SK-N-SH treated with all-trans-retinoic acid at 6 μM for 48 hours (cell line): ENCODE results near the gene PHKA1.

ENCODE experiments used
- ATAC-seq: fragments of 200-7000 bp; cut with Tn5 transposase; 3 replicates; pipeline ENCODE4 v1.9.1; 2020; ENCODE audit warnings: mild to moderate bottlenecking, moderate library complexity
- ARNTL ChIP-seq: fragments of 450-650 bp; formaldehyde crosslinking; IDR thresholded peaks from 2 replicates; pipeline ENCODE4 v1.5.0; 2020; ENCODE audit warnings: low read depth, mild to moderate bottlenecking, moderate library complexity, borderline replicate concordance
- BACH2 ChIP-seq: fragments of 250-450 bp; sonication (Bioruptor Pico); IDR thresholded peaks from 2 replicates; pipeline ENCODE4 v1.9.0; 2021; ENCODE audit warnings: mild to moderate bottlenecking, borderline replicate concordance
- CSDC2 ChIP-seq: fragments of 250-450 bp; sonication (Bioruptor Pico); IDR thresholded peaks from 2 replicates; pipeline ENCODE4 v1.5.0; 2020; ENCODE audit warnings: mild to moderate bottlenecking, moderate library complexity
- GLIS3 ChIP-seq: fragments of 250-450 bp; sonication (Bioruptor Pico); IDR thresholded peaks from 2 replicates; pipeline ENCODE4 v1.5.0; 2020; ENCODE audit warnings: mild to moderate bottlenecking, moderate library complexity
- ISL1 ChIP-seq: fragments of 250-450 bp; sonication (Bioruptor Pico); IDR thresholded peaks from 2 replicates; pipeline ENCODE4 v2.1.2; 2022; ENCODE audit warnings: mild to moderate bottlenecking, moderate library complexity
- OSR1 ChIP-seq: fragments of 250-450 bp; sonication (Bioruptor Pico); IDR thresholded peaks from 2 replicates; pipeline ENCODE4 v1.8.0; 2022; ENCODE audit warnings: moderate library complexity, mild to moderate bottlenecking, inconsistent platforms
- PPARA ChIP-seq: fragments of 250-450 bp; sonication (Bioruptor Pico); IDR thresholded peaks from 2 replicates; pipeline ENCODE4 v1.5.0; 2020; ENCODE audit warnings: mild to moderate bottlenecking, borderline replicate concordance
- RARB ChIP-seq: fragments of 250-450 bp; sonication (Bioruptor Pico); IDR thresholded peaks from 2 replicates; pipeline ENCODE4 v1.8.0; 2021; ENCODE audit warnings: mild to moderate bottlenecking, moderate library complexity
- SNAI2 ChIP-seq: fragments of 250-450 bp; sonication (Bioruptor Pico); IDR thresholded peaks from 2 replicates; pipeline ENCODE4 v1.5.0; 2020; ENCODE audit warnings: mild to moderate bottlenecking, moderate library complexity
- TCF4 ChIP-seq: fragments of 250-450 bp; sonication (Bioruptor Pico); IDR thresholded peaks from 2 replicates; pipeline ENCODE4 v1.8.0; 2021; ENCODE audit warnings: mild to moderate bottlenecking, moderate library complexity, borderline replicate concordance
- TOX ChIP-seq: fragments of 250-450 bp; sonication (Bioruptor Pico); IDR thresholded peaks from 2 replicates; pipeline ENCODE4 v1.8.0; 2021; ENCODE audit warnings: mild to moderate bottlenecking, moderate library complexity, borderline replicate concordance
- ZC3H10 ChIP-seq: fragments of 250-450 bp; sonication (Bioruptor Pico); IDR thresholded peaks from 2 replicates; pipeline ENCODE4 v1.5.1; 2021; ENCODE audit warnings: mild to moderate bottlenecking, moderate library complexity
- ZFP30 ChIP-seq: fragments of 450-650 bp; formaldehyde crosslinking; IDR thresholded peaks from 2 replicates; pipeline ENCODE4 v1.5.0; 2022; ENCODE audit warnings: mild to moderate bottlenecking, moderate library complexity
- ZNF565 ChIP-seq: fragments of 450-650 bp; formaldehyde crosslinking; conservative IDR thresholded peaks from 2 replicates; pipeline ENCODE4 v1.5.0; 2020; ENCODE audit warnings: low read depth, mild to moderate bottlenecking, moderate library complexity
- ZNF70 ChIP-seq: fragments of 450-650 bp; formaldehyde crosslinking; IDR thresholded peaks from 2 replicates; pipeline ENCODE4 v1.5.0; 2020; ENCODE audit warnings: mild to moderate bottlenecking, moderate library complexity
- ZNF8 ChIP-seq: fragments of 450-650 bp; formaldehyde crosslinking; IDR thresholded peaks from 2 replicates; pipeline ENCODE4 v1.5.0; 2020; ENCODE audit warnings: mild to moderate bottlenecking, moderate library complexity
- TF ChIP-seq, protein P1 (sequence below): fragments of 250-450 bp; sonication (Bioruptor Pico); IDR thresholded peaks from 2 replicates; pipeline ENCODE4 v1.5.0; 2020; ENCODE audit warnings: mild to moderate bottlenecking, moderate library complexity
- TF ChIP-seq, protein P2 (sequence below): fragments of 250-450 bp; sonication (Bioruptor Pico); IDR thresholded peaks from 2 replicates; pipeline ENCODE4 v1.5.1; 2020; ENCODE audit warnings: low read depth, mild to moderate bottlenecking, moderate library complexity
- TF ChIP-seq, protein P3 (sequence below): fragments of 250-450 bp; sonication (Bioruptor Pico); IDR thresholded peaks from 2 replicates; pipeline ENCODE4 v1.5.1; 2021; ENCODE audit warnings: mild to moderate bottlenecking, moderate library complexity
- TF ChIP-seq, protein P4 (sequence below): fragments of 250-450 bp; sonication (Bioruptor Pico); IDR thresholded peaks from 2 replicates; pipeline ENCODE4 v1.8.0; 2020; ENCODE audit warnings: mild to moderate bottlenecking, moderate library complexity, borderline replicate concordance
- TF ChIP-seq, protein P5 (sequence below): fragments of 250-450 bp; sonication (Bioruptor Pico); IDR thresholded peaks from 2 replicates; pipeline ENCODE4 v1.8.0; 2021; ENCODE audit warnings: low read depth, mild to moderate bottlenecking, moderate library complexity, borderline replicate concordance

Gene PHKA1

DNA sequence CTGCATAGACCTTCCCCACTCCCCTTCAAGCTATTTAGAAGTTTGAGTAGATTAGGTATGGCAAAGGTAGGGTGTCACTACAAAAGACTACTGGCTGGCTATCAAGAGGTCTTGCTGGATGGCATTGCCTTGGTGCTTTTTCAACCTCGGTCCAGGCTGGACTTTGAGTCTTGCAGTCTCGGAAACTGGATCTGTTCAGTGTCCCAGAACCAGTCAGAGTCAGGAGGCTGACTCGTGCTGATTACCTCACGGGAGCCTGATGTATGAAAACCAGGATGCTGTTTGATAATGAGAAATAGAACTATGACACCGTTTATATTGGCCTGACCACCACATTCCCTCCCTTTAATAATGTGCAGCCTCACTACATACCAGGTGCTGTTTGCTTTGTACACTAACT, 2.7 kb upstream of the PHKA1 start (continued):
- TF ChIP-seq, protein P1, sequence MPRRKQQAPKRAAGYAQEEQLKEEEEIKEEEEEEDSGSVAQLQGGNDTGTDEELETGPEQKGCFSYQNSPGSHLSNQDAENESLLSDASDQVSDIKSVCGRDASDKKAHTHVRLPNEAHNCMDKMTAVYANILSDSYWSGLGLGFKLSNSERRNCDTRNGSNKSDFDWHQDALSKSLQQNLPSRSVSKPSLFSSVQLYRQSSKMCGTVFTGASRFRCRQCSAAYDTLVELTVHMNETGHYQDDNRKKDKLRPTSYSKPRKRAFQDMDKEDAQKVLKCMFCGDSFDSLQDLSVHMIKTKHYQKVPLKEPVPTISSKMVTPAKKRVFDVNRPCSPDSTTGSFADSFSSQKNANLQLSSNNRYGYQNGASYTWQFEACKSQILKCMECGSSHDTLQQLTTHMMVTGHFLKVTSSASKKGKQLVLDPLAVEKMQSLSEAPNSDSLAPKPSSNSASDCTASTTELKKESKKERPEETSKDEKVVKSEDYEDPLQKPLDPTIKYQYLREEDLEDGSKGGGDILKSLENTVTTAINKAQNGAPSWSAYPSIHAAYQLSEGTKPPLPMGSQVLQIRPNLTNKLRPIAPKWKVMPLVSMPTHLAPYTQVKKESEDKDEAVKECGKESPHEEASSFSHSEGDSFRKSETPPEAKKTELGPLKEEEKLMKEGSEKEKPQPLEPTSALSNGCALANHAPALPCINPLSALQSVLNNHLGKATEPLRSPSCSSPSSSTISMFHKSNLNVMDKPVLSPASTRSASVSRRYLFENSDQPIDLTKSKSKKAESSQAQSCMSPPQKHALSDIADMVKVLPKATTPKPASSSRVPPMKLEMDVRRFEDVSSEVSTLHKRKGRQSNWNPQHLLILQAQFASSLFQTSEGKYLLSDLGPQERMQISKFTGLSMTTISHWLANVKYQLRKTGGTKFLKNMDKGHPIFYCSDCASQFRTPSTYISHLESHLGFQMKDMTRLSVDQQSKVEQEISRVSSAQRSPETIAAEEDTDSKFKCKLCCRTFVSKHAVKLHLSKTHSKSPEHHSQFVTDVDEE (CRISPR knock-in tag): no peak
- TF ChIP-seq ISL1 (CRISPR knock-in tag) (no peak), ZFP30 (CRISPR knock-in tag) (no peak), OSR1 (CRISPR knock-in tag) (no peak), ZC3H10 (CRISPR knock-in tag) (no peak)

DNA sequence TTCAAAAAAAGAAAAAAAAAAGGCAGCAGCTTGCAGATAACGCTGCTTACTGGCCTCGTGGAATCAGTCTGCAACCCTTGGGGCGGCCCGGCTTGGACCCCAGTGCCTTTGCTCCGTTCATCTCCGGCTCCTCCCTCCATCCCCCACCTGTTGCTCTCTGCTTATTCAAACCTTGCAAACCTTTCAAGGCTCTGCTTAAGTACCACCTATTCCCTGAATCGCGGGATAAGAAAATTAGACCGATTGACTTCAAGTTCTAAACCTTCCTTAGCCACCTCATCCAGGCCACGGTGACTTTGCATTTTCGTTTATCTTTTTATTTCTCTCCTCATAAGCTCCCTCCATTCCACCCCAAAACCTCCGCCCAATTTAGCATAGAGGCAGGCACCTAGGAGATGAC, 1.4 kb upstream of the PHKA1 start:
- TF ChIP-seq, protein P1 (CRISPR knock-in tag): no peak
- TF ChIP-seq, protein P2, sequence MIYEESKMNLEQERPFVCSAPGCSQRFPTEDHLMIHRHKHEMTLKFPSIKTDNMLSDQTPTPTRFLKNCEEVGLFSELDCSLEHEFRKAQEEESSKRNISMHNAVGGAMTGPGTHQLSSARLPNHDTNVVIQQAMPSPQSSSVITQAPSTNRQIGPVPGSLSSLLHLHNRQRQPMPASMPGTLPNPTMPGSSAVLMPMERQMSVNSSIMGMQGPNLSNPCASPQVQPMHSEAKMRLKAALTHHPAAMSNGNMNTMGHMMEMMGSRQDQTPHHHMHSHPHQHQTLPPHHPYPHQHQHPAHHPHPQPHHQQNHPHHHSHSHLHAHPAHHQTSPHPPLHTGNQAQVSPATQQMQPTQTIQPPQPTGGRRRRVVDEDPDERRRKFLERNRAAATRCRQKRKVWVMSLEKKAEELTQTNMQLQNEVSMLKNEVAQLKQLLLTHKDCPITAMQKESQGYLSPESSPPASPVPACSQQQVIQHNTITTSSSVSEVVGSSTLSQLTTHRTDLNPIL (CRISPR knock-in tag): no peak
- TF ChIP-seq, protein P3, sequence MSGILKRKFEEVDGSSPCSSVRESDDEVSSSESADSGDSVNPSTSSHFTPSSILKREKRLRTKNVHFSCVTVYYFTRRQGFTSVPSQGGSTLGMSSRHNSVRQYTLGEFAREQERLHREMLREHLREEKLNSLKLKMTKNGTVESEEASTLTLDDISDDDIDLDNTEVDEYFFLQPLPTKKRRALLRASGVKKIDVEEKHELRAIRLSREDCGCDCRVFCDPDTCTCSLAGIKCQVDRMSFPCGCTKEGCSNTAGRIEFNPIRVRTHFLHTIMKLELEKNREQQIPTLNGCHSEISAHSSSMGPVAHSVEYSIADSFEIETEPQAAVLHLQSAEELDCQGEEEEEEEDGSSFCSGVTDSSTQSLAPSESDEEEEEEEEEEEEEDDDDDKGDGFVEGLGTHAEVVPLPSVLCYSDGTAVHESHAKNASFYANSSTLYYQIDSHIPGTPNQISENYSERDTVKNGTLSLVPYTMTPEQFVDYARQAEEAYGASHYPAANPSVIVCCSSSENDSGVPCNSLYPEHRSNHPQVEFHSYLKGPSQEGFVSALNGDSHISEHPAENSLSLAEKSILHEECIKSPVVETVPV (CRISPR knock-in tag): no peak
- no peak for TF ChIP-seq PPARA (CRISPR knock-in tag)
- TF ChIP-seq SNAI2: no peak
- no peak for TF ChIP-seq ARNTL (CRISPR knock-in tag)
- TF ChIP-seq ZFP30 (CRISPR knock-in tag): no peak
- no peak for TF ChIP-seq RARB (CRISPR knock-in tag)
- ATAC-seq: no peak

DNA sequence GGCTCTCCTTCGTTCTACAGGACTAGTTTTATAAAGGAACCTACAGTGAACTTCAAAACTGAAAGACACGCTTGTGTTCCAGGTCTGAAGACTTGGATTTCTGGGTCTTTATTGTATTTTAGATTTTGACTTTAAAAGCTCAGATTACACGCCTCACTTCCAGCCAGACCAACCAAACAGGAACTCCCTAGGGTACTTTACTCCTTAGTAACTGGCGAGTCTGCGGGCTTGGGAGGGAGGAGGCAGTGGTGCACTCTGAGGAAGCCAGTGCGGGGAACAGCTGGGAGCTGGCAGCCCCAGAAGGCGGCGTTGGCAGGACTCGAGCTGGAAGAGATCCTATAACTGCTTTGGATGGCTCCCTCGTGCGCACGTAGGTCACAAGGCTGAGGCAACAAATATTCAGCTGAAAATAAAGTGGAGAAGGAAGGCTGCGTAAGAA, 391 bp upstream of the PHKA1 start:
- peak; percentile 86 for ATAC-seq
- TF ChIP-seq PPARA (CRISPR knock-in tag) (no peak), BACH2 (CRISPR knock-in tag) (no peak), SNAI2 (no peak), ZNF565 (no peak), ZC3H10 (CRISPR knock-in tag) (no peak), ZNF8 (CRISPR knock-in tag) (no peak), TCF4 (CRISPR knock-in tag) (no peak), GLIS3 (CRISPR knock-in tag) (no peak), RARB (CRISPR knock-in tag) (no peak), ARNTL (CRISPR knock-in tag) (no peak), TOX (CRISPR knock-in tag) (no peak), ZNF70 (no peak), OSR1 (CRISPR knock-in tag) (no peak), ZFP30 (CRISPR knock-in tag) (no peak), CSDC2 (CRISPR knock-in tag) (no peak)
- TF ChIP-seq, protein P4, sequence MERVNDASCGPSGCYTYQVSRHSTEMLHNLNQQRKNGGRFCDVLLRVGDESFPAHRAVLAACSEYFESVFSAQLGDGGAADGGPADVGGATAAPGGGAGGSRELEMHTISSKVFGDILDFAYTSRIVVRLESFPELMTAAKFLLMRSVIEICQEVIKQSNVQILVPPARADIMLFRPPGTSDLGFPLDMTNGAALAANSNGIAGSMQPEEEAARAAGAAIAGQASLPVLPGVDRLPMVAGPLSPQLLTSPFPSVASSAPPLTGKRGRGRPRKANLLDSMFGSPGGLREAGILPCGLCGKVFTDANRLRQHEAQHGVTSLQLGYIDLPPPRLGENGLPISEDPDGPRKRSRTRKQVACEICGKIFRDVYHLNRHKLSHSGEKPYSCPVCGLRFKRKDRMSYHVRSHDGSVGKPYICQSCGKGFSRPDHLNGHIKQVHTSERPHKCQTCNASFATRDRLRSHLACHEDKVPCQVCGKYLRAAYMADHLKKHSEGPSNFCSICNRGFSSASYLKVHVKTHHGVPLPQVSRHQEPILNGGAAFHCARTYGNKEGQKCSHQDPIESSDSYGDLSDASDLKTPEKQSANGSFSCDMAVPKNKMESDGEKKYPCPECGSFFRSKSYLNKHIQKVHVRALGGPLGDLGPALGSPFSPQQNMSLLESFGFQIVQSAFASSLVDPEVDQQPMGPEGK (CRISPR knock-in tag): no peak
- TF ChIP-seq, protein P5, sequence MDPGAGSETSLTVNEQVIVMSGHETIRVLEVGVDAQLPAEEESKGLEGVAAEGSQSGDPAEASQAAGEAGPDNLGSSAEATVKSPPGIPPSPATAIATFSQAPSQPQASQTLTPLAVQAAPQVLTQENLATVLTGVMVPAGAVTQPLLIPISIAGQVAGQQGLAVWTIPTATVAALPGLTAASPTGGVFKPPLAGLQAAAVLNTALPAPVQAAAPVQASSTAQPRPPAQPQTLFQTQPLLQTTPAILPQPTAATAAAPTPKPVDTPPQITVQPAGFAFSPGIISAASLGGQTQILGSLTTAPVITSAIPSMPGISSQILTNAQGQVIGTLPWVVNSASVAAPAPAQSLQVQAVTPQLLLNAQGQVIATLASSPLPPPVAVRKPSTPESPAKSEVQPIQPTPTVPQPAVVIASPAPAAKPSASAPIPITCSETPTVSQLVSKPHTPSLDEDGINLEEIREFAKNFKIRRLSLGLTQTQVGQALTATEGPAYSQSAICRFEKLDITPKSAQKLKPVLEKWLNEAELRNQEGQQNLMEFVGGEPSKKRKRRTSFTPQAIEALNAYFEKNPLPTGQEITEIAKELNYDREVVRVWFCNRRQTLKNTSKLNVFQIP (CRISPR knock-in tag): no peak
- TF ChIP-seq, protein P3 (CRISPR knock-in tag): no peak
- TF ChIP-seq, protein P2 (CRISPR knock-in tag): no peak
